Measurements from ENCODE around the gene KRTAP10-8.

GRCh38 chr21:44602463-44602850, 9.4 kb upstream of the KRTAP10-8 start:
- no peak for TF ChIP-seq CTCF (IDR thresholded peaks at IDR 0.05)
- no peak for TF ChIP-seq POLR2A (IDR thresholded peaks at IDR 0.05)
- no peak for TF ChIP-seq POLR2AphosphoS5 (IDR thresholded peaks at IDR 0.05)
